HepG2 (cell line): ENCODE results near the gene GASK1A.

Experiments
- BATF2 ChIP-seq: sonication (generic); formaldehyde crosslinking; IDR thresholded peaks from 2 replicates; pipeline ENCODE4 v1.8.0; 2022; ENCODE audit warnings: mild to moderate bottlenecking, missing genetic modification reagents, moderate library complexity
- CEBPB ChIP-seq: IDR thresholded peaks from 2 replicates; pipeline ENCODE4 v1.6.1; 2011; ENCODE audit warnings: low read depth, low read length, improper control_type of control experiment, borderline replicate concordance
- CTCF ChIP-seq: sonication (generic); formaldehyde crosslinking; IDR thresholded peaks from 2 replicates; pipeline ENCODE4 v1.5.0; 2020; ENCODE audit warnings: mild to moderate bottlenecking, missing genetic modification reagents, moderate library complexity
- EZH2 ChIP-seq: conservative IDR thresholded peaks from 2 replicates; pipeline ENCODE4 v1.6.1; 2012; ENCODE audit warnings: mild to moderate bottlenecking, low read depth, low read length, moderate library complexity
- GTF2F1 ChIP-seq: fragments of 150-350 bp; IDR thresholded peaks from 2 replicates; pipeline ENCODE4 v1.6.1; 2014; ENCODE audit warnings: low read length
- MYC ChIP-seq: sonication (generic); formaldehyde crosslinking; IDR thresholded peaks from 2 replicates; pipeline ENCODE4 v1.9.0; 2021; ENCODE audit warnings: missing genetic modification reagents, borderline replicate concordance
- POGK ChIP-seq: sonication (generic); formaldehyde crosslinking; conservative IDR thresholded peaks from 2 replicates; pipeline ENCODE4 v1.8.0; 2022; ENCODE audit warnings: mild to moderate bottlenecking, moderate library complexity, missing genetic modification reagents
- RELA ChIP-seq: sonication (generic); formaldehyde crosslinking; IDR thresholded peaks from 2 replicates; pipeline ENCODE4 v1.4.0; 2020; ENCODE audit warnings: missing genetic modification reagents
- TF ChIP-seq, protein P1 (sequence below): fragments of 450-650 bp; IDR thresholded peaks from 2 replicates; pipeline ENCODE4 v1.6.1; 2017; ENCODE audit warnings: mild to moderate bottlenecking
- TF ChIP-seq, protein P2 (sequence below): sonication (generic); formaldehyde crosslinking; IDR thresholded peaks from 2 replicates; pipeline ENCODE4 v1.4.0; 2020; ENCODE audit warnings: missing genetic modification reagents

DNA sequence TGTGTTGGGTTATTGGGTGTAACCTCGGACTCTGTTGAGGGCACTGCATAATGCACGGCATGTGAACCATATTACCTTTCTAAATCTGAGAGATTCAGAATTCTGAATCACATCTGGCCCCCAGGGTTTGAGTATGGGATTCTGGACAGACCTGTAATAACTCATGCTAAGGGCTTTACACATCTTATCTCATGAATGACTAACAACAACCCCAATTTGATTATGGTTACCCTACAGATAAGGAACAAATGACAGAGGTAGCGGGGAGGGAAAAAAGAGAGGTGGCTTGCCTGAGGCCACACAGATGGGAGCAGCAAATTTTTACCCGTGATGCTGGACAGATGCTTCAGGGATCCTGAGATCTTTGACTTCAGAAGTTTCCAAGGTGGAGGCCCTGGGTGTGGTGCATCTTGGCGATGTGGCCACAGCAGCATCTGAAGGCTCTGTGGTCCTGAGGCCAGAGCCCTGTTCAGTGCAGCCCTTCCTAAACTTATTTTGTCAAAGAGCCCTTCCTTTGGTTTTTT is 83.0 kb downstream of the GASK1A start:
- no peak for TF ChIP-seq CEBPB
- no peak for TF ChIP-seq RELA (CRISPR knock-in tag)
- no peak for TF ChIP-seq MYC (CRISPR knock-in tag)
- TF ChIP-seq EZH2 = no peak
- TF ChIP-seq BATF2 (CRISPR knock-in tag) = no peak
- TF ChIP-seq GTF2F1 = no peak
- no peak for TF ChIP-seq CTCF (CRISPR knock-in tag)
- TF ChIP-seq, protein P1, sequence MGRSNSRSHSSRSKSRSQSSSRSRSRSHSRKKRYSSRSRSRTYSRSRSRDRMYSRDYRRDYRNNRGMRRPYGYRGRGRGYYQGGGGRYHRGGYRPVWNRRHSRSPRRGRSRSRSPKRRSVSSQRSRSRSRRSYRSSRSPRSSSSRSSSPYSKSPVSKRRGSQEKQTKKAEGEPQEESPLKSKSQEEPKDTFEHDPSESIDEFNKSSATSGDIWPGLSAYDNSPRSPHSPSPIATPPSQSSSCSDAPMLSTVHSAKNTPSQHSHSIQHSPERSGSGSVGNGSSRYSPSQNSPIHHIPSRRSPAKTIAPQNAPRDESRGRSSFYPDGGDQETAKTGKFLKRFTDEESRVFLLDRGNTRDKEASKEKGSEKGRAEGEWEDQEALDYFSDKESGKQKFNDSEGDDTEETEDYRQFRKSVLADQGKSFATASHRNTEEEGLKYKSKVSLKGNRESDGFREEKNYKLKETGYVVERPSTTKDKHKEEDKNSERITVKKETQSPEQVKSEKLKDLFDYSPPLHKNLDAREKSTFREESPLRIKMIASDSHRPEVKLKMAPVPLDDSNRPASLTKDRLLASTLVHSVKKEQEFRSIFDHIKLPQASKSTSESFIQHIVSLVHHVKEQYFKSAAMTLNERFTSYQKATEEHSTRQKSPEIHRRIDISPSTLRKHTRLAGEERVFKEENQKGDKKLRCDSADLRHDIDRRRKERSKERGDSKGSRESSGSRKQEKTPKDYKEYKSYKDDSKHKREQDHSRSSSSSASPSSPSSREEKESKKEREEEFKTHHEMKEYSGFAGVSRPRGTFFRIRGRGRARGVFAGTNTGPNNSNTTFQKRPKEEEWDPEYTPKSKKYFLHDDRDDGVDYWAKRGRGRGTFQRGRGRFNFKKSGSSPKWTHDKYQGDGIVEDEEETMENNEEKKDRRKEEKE = no peak
- TF ChIP-seq POGK (CRISPR knock-in tag) = no peak
- TF ChIP-seq, protein P2, sequence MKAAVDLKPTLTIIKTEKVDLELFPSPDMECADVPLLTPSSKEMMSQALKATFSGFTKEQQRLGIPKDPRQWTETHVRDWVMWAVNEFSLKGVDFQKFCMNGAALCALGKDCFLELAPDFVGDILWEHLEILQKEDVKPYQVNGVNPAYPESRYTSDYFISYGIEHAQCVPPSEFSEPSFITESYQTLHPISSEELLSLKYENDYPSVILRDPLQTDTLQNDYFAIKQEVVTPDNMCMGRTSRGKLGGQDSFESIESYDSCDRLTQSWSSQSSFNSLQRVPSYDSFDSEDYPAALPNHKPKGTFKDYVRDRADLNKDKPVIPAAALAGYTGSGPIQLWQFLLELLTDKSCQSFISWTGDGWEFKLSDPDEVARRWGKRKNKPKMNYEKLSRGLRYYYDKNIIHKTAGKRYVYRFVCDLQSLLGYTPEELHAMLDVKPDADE = no peak
